GM21528 (cell line): ENCODE data around the gene CIT.
"Not testable (repeated sequence)": the region's sequence is repeated elsewhere in the genome, so short reads cannot be mapped to it uniquely, and the experiment has no call there.

Experiments used
- ATAC-seq: cut with Tn5 transposase; IDR thresholded peaks from one replicate; pipeline ENCODE4 v1.9.1; 2021; ENCODE audit warnings: mild to moderate bottlenecking, moderate library complexity; ENCODE audit not compliant: unreplicated experiment, low FRiP score

The CIT gene

DNA sequence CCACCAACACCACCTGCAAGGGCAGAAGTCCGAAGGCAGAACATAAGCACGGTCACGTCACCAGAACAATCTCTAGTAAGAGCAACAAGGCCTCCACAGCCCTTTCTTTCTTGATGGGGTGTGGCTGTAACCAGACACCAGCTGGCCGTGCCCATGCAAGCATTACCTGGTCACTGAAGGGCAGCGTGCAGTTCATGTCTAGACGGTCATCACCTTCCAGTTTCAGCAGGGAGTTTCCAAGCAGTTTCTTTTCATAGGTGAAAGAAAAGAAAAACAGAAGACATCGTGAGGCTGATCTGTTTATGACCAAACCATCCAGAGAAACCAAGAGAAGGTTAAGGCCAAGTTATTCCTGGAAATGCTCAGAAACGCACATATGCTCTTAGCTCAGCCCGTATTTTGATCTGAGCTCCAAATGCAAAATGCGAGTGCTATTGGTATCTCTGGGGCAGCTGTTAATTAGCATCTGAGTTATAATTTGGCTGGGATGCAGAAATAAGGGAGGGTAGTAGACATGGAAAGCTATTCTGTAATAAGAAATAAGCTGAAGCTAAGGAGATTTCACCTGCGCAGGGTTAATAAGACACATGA lies 166.7 kb downstream of the CIT start:
- no peak for ATAC-seq

DNA sequence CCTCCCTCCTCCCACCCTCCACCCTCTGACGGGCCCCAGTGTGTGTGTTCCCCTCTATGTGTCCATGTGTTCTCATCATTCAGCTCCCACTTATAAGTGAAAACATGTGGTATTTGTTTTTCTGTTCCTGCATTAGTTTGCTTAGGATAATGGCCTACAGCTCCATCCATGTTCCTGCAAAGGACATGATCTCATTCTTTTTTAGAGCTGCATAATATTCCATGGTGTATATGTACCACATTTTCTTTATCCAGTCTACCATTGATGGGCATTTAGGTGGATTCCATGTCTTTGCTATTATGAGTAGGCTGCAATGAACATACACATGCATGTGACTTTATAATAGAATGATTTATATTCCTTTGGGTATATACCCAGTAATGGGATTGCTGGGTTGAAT lies 170.7 kb downstream of the CIT start:
- ATAC-seq: not testable (repeated sequence)

- no peak for ATAC-seq
Observed at GRCh38 chr12:119705182-119705581, 171.9 kb downstream of the CIT start.

- no peak for ATAC-seq
Observed at GRCh38 chr12:119704065-119704747, 172.9 kb downstream of the CIT start.

DNA sequence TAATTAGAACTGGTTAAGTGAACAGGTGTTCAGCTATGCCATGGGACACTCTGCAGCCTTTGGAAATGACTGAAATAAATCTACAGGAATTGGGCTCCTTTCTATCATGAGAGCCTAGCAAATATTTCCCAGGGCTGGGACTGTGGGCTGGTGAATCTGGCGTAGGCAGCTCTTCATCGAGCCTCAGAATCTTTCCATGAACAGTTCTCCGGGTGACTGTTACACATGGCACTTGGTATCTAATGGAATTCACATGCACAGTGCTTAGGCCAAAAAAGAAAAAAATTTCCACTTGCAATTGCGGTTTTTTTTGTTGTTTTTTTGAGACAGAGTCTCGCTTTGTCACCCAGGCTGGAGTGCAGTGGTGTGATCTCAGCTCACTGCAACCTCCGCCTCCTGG lies 177.0 kb downstream of the CIT start:
- ATAC-seq: no peak

- ATAC-seq: no peak
Observed at GRCh38 chr12:119699199-119699760, 177.8 kb downstream of the CIT start.

DNA sequence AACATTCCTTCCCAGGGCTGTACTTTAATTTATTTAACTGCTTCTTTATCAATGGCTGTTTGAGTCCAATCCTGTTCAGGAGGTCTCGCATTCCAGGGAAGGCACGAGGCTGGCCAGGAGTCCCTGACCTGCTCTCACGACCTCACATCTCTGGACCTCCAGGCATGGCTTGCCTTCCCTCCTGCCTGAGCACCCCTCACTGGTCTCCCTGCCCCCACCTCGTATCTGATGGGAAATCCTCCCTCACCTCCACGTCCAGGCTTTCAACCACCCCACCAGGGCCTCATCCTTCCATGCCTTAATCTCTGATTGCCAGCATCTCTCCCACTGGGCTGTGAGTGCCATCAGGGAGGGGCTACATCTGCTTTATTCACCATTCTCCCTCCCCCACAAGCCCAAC lies 180.2 kb downstream of the CIT start:
- ATAC-seq: no peak

DNA sequence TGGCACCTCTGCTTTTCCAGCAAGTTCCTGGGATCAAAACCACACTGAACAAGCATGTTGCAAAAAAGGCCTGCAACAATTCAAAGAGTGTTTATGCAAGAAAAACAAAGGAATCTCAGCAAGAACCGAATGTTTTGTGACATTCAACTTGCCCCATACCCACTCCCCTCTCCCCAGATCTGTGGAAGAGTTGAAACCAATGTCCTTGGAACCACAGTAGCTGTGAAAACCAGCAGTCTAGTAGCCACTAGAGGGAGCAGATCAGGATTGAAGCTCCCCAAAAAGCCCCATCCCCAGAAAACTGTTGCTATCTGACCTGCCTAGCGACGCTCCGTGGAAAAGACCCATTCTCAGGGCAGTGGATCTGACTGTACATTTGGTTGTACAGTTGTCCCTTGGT lies 182.1 kb downstream of the CIT start:
- no peak for ATAC-seq

DNA sequence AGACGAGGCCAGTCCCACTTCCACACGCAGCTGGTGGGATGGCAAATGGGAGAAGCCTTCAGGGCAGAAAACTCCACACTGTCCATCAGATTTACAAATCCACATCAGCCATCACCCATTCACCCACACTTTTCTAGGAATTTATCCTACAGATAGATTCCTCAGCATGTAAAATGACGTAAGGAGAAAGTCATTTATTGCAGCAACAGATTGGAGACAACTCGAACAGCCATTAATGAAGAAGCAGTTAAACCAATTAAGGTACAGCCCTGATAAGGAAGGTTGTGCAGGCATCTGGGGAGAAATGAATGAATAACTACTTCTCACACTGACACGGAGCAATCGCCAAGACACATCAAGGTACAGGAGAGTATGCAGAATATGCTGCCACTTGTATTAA lies 183.0 kb downstream of the CIT start:
- no peak for ATAC-seq

DNA sequence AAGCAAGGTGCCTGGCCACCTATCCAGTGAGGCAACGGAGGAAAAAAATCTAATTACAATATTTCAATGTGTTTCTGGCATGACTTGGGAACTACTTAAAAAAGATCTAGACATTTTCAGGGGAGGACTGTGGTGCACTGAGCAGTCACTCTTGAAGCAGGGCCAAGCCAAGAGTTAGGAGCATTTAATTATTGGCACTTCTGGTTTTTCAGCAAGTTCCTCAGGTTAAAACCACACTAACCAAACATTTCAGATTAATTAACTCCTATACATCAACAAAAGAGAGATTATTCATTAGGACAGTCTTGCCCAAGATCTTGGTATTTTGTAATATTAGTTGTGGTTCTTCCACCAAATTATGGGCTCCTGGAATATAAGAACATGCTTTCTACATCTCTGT lies 183.6 kb downstream of the CIT start:
- ATAC-seq: no peak

- ATAC-seq: no peak
Observed at GRCh38 chr12:119692997-119693396, 184.1 kb downstream of the CIT start.

- ATAC-seq: no peak
Observed at GRCh38 chr12:119692410-119692809, 184.7 kb downstream of the CIT start.

DNA sequence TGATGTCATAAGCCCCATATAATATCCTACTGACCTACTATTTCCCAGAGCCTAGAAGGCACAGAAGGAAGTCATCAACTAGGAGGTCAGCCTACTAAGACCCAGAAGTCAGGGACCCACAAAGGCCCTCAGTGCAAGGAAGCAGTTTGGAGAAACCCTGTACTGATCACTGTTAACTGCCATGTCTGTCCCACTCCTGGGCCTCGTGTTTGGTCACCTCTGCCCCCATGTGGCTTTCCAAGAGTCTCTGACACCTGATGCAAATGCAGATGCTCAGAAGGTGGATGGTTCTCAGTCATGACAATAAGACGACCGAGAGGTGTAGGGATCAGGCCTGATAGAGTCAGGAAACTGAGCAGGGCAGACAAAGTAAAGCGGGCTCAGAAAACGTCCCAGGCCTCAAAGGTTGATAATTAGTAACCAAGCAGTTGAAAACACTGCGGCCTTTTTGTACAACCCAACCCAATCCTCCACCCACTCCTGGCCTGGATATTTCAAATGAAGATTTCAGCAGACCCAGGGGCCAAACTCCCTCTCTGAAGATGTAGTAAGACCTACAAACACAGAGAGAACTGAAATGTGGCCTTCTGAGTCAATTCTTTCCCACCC lies 185.8 kb downstream of the CIT start:
- ATAC-seq: no peak

DNA sequence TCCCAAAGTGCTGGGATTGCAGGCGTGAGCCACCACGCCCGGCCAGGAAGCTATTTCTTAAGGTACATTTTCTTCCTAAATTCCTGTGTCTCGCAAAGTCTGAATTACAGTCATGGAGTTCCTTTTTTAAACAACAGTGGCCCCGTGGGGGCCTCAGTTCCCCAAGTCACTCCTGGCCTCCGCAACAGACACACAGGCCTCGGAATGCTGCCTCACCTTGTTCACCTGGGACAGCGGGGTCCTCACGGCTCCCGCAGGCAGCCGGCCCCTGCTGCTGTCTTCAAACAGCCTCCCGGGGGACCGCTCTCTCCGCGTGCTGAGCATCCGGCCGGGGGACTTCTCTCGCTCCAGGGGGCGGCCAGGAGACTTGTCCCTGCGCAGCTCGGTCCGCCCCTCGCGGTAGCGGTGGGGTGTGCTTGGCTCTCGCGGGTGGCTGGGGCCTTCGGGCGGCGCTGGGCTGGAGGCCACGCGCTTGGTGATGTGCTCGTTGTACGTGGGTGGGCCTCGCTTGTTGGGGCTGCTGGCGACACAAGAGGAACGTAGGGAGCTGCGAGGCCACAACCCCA lies 187.1 kb downstream of the CIT start:
- no peak for ATAC-seq

DNA sequence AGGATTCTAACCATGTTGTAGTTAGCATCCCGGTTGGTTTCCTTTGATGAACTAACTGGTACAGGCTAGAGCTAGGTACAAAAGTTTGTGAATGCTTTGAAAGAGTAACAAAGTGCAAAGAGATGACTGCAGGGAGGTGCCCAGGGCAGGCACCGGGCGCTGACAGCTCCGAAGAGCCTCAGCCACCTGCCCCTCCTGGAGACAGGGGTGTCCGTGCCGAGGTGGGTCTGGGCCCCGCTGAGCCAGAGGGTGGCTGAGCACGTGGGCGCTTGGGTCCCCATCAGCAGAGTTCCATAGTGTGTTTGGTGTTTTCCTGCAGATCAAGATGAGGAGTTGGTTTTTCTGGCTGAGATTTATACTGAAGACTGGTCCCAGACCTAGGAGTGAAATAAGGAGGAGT lies 189.2 kb downstream of the CIT start:
- no peak for ATAC-seq

- no peak for ATAC-seq
Observed at GRCh38 chr12:119687406-119687805, 189.7 kb downstream of the CIT start.

DNA sequence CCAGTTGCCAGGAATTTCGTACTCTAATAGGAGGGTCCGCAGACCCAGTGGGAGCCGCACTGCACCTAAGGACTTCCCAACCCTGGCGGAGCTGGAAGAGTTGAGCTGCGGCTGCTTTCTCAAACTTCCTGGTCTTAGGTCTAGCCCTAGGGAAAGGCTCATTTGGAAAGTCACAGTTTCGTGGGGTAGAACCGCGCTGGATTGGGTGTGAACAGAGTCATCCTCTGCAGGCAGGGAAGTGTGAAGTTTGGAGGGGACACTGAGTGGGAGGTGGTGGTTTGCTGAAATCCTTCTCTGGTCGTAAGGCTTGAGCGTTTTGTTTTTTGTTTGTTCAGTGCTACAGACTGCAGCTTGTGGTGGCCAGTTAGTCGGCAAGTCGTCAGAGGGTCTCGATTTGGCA lies 190.3 kb downstream of the CIT start:
- no peak for ATAC-seq

- ATAC-seq: no peak
Observed at GRCh38 chr12:119686355-119686754, 190.8 kb downstream of the CIT start.

GRCh38 chr12:119685375-119685774 lies 191.7 kb downstream of the CIT start:
- no peak for ATAC-seq

GRCh38 chr12:119684711-119685369 lies 192.3 kb downstream of the CIT start:
- no peak for ATAC-seq

DNA sequence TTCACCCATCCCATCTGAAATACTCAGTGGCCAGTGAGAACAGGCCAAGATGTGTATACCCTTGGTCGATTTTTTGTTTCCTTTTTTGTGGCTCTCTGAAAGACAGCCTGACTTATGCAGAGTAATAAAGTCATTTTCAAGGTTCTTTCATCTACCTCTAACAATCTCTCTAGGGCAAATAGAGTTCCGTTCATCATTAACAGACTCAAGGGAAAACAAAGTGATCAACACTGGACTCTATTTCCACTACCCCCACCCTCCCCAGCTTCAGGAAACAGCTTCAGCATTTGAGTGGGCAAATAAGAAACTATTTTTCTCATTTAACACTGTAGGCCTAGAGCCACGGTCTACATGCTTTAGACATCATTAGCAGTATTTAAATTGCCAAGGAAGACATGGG lies 193.3 kb downstream of the CIT start:
- ATAC-seq: no peak
